ENCODE data around the gene IPO8. TPM values are rescaled to one million over a fixed set of nuclear protein-coding genes. Genes with fewer than 3 reads are reported as not detected.
A peak's percentile ranks its signal among the peaks of the same experiment; 100 is the strongest.

The IPO8 gene
- 10 to 100 TPM in 1 of 2 donors, 1 to 10 TPM in 1; 4.9 to 12.2 TPM for polyA plus RNA-seq

DNA sequence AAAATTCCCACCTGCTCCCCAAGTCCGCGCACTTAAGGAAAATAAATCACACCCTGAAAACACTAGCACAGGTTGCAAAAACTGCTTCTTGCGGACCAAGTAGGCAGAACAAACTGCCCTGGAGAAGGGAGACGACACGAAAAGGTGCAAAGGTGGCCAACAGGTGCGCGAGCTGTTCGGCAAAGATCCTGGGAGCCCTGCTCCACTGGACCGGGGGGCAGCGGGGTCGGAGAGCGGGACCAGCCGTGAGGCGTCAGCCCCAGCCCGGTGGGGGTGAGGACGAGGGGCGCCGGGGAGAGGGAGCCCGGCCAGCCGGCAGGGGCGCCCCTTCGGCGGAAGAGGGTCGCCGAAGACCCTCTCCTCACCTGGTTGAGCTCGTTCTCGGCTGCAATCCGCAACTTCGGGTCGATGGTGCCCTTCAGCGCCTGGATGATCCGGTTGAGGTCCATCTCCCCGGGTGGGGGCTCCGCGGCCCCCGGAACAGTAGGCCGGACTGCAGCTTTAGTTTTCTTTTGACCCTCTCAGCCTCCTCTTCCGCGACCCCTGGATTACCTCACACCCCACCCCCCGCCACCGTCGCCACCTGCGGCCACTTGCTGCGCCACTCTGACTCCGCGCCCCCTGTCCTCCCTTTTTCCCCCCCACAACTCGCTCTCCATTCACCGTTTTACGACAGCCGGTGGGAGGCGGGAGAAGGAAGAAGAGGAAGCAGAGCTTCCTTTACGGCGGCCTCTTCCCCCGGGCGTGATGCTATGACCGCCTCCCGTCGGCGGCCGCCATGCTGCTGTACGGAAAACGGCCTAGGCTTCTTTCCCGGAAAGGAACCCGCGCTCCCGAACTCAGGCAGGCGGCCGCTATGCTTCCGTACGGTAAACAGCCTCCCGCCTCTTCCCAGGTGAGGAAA lies at the start of gene IPO8:
Gene IPO8, minus strand, starts transcription at position 671 of the 904 bp plus-strand sequence. Its CDS starts 222 bp downstream, at position 449.
- WGBS, 2 donors = 0 to 1% methylated on average over 60 to 71 of the region's 71 CpGs
- no peaks in the 10 kb centered on the region for H3K27me3 ChIP-seq (ENCODE audit: control insufficient read depth in 1 of 2, insufficient read depth in 2 of 2, low read length in 2 of 2)
- H3K9me3 ChIP-seq (ENCODE audit: control insufficient read depth in 2 of 2, insufficient read depth in 1 of 2, low read depth in 1 of 2, low read length in 1 of 2) = no peaks in the 10 kb centered on the region
- peak within 1 kb of the TSS; percentile 70 to 84 for H3K27ac ChIP-seq (ENCODE audit: low read depth in 2 of 2, low read length in 1 of 2)
- no peaks in the 10 kb centered on the region for H3K36me3 ChIP-seq (ENCODE audit: control insufficient read depth in 2 of 2, insufficient read depth in 2 of 2, low read length in 1 of 2)
- no peaks in the 10 kb centered on the region for H3K4me1 ChIP-seq (ENCODE audit: control insufficient read depth in 2 of 2, insufficient read depth in 2 of 2, low read length in 1 of 2)
- H3K4me3 ChIP-seq (ENCODE audit: low read depth in 1 of 2, low read length in 2 of 2) = peak within 1 kb of the TSS; percentile 87 to 91

DNA sequence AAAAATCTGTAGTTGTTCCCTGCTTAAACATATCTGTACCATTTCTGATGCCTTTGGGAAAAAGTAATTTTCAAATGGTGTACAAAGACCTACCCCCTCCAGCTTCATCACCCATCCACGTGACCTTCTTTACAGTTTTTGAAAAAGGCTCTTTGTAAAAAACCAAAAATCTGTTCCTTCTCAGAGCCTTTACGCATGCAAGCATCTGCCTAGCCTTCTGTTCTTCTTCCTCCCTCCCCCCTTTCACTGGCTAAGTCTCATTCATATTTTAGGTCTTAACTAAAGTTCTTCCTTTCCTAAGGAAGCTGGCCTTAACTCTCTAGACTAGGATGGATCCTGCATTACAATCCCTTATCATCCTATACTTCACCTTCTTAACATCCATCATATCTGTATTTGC lies 48.7 kb upstream of the IPO8 start:
- no peak overlapping the region for H3K27ac ChIP-seq (ENCODE audit: low read depth in 2 of 2, low read length in 1 of 2)
- 95 to 97% methylated on average over 2 of the region's 2 CpGs for WGBS, 2 donors
- H3K4me3 ChIP-seq (ENCODE audit: low read depth in 1 of 2, low read length in 2 of 2) = no peak overlapping the region
- H3K27me3 ChIP-seq (ENCODE audit: control insufficient read depth in 1 of 2, insufficient read depth in 2 of 2, low read length in 2 of 2) = no peaks in the 10 kb centered on the region
- H3K36me3 ChIP-seq (ENCODE audit: control insufficient read depth in 2 of 2, insufficient read depth in 2 of 2, low read length in 1 of 2) = no peaks in the 10 kb centered on the region
- H3K9me3 ChIP-seq (ENCODE audit: control insufficient read depth in 2 of 2, insufficient read depth in 1 of 2, low read depth in 1 of 2, low read length in 1 of 2) = no peaks in the 10 kb centered on the region
- no peaks in the 10 kb centered on the region for H3K4me1 ChIP-seq (ENCODE audit: control insufficient read depth in 2 of 2, insufficient read depth in 2 of 2, low read length in 1 of 2)

DNA sequence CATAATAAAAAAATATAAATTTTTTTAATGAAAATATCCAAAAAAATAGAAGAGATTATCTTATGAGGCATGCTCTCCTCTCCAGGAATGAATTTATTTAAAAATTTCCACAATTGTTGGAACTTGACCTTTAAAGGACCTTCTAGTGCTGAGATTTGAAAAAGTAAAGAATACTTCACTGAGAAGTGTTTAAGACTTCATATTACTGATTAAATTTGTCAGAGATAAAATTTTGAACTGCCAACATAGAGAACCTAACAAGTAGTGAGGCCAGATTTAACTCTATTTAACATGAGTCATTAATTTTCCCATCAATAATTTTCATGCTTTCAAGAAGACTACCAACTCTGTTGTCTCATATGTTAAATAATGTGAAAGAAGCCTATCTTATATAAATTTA lies 44.6 kb upstream of the IPO8 start:
- Histone ChIP-seq H3K27ac (ENCODE audit: low read depth in 2 of 2, low read length in 1 of 2) (no peak overlapping the region), H3K9me3 (ENCODE audit: control insufficient read depth in 2 of 2, insufficient read depth in 1 of 2, low read depth in 1 of 2, low read length in 1 of 2) (no peaks in the 10 kb centered on the region), H3K4me3 (ENCODE audit: low read depth in 1 of 2, low read length in 2 of 2) (no peak overlapping the region), H3K4me1 (ENCODE audit: control insufficient read depth in 2 of 2, insufficient read depth in 2 of 2, low read length in 1 of 2) (no peaks in the 10 kb centered on the region), H3K36me3 (ENCODE audit: control insufficient read depth in 2 of 2, insufficient read depth in 2 of 2, low read length in 1 of 2) (no peaks in the 10 kb centered on the region), H3K27me3 (ENCODE audit: control insufficient read depth in 1 of 2, insufficient read depth in 2 of 2, low read length in 2 of 2) (no peaks in the 10 kb centered on the region)

DNA sequence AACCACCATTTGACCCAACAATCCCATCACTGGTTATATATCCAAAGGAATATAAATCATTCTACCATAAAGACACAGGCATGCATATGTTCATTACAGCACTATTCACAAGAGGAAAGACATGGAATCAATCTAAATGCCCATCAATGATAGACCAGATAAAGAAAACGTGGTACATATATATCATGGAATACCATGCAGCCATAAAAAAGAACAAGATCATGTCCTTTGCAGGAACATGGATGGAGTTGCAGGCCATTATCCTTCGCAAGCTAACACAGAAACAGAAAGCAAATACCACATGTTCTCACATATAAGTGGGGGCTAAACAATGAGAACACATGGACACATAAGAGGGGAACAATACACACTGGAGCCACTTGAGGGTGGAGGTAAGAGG lies 43.4 kb upstream of the IPO8 start:
- H3K4me1 ChIP-seq (ENCODE audit: control insufficient read depth in 2 of 2, insufficient read depth in 2 of 2, low read length in 1 of 2) = no peaks in the 10 kb centered on the region
- H3K27me3 ChIP-seq (ENCODE audit: control insufficient read depth in 1 of 2, insufficient read depth in 2 of 2, low read length in 2 of 2) = no peaks in the 10 kb centered on the region
- H3K9me3 ChIP-seq (ENCODE audit: control insufficient read depth in 2 of 2, insufficient read depth in 1 of 2, low read depth in 1 of 2, low read length in 1 of 2) = no peaks in the 10 kb centered on the region
- no peak overlapping the region for H3K4me3 ChIP-seq (ENCODE audit: low read depth in 1 of 2, low read length in 2 of 2)
- whole genome bisulfite sequencing, 2 donors = 93 to 94% methylated on average over 2 of the region's 2 CpGs
- H3K27ac ChIP-seq (ENCODE audit: low read depth in 2 of 2, low read length in 1 of 2) = no peak overlapping the region
- H3K36me3 ChIP-seq (ENCODE audit: control insufficient read depth in 2 of 2, insufficient read depth in 2 of 2, low read length in 1 of 2) = peaks cover 0 to 3% of the 10 kb centered on the region in 2 donors

DNA sequence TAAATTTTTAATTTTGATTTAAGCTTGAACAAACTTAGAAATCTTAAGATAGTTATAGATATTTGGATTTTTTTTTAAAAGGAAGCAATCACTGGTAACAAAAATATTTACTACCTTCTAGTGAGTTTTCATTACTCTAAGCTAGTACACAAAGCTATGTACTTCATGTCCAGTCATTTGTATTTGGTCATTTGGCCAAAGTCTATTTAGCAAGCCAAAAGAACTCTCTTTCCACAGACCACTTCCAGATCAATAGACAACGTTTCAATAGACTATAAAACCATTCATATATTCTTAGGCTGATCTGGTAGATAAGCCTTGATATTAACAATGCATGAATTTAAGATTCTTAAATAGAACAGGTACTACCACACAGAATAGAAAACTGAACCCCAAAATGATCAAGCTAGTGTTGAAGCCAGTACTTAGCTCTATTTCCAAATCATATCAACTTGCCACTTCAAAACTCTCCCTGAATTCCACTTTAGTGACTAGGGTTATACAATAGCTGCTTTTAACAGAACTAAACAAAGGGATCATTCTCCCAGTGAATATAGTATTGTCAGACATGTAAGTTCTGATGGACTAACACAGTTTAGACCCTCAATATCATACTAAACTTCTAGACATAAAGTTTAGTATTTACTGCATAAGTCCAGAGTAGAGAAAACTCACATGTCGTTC lies 37.4 kb upstream of the IPO8 start:
- Histone ChIP-seq H3K9me3 (ENCODE audit: control insufficient read depth in 2 of 2, insufficient read depth in 1 of 2, low read depth in 1 of 2, low read length in 1 of 2) (no peaks in the 10 kb centered on the region), H3K36me3 (ENCODE audit: control insufficient read depth in 2 of 2, insufficient read depth in 2 of 2, low read length in 1 of 2) (peaks cover 3 to 5% of the 10 kb centered on the region in 2 donors), H3K4me3 (ENCODE audit: low read depth in 1 of 2, low read length in 2 of 2) (no peak overlapping the region), H3K4me1 (ENCODE audit: control insufficient read depth in 2 of 2, insufficient read depth in 2 of 2, low read length in 1 of 2) (no peaks in the 10 kb centered on the region), H3K27ac (ENCODE audit: low read depth in 2 of 2, low read length in 1 of 2) (no peak overlapping the region), H3K27me3 (ENCODE audit: control insufficient read depth in 1 of 2, insufficient read depth in 2 of 2, low read length in 2 of 2) (no peaks in the 10 kb centered on the region)
- 76 to 91% methylated on average over 2 of the region's 2 CpGs for WGBS, 2 donors

DNA sequence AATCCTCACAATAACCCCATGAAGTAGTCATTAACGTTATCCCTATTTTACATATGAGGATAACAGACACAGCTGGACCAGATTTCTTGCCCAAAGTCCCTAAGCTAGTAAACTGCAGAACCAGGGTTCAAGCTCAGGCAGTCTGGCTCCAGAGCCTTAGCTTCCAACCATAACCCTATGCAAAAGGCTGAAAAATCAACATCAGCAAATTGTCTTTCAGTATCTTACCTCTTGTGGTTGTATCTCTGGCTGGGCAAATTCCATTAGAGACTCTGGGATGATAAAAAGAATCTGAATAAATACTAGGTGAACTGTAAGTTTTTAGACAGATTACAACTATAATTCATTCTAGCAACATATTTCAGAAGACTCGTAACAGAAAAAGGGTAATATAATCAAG lies 34.3 kb upstream of the IPO8 start:
- no peaks in the 10 kb centered on the region for H3K9me3 ChIP-seq (ENCODE audit: control insufficient read depth in 2 of 2, insufficient read depth in 1 of 2, low read depth in 1 of 2, low read length in 1 of 2)
- H3K36me3 ChIP-seq (ENCODE audit: control insufficient read depth in 2 of 2, insufficient read depth in 2 of 2, low read length in 1 of 2) = peaks cover 3 to 5% of the 10 kb centered on the region in 2 donors
- no peak overlapping the region for H3K4me3 ChIP-seq (ENCODE audit: low read depth in 1 of 2, low read length in 2 of 2)
- no peaks in the 10 kb centered on the region for H3K27me3 ChIP-seq (ENCODE audit: control insufficient read depth in 1 of 2, insufficient read depth in 2 of 2, low read length in 2 of 2)
- no peaks in the 10 kb centered on the region for H3K4me1 ChIP-seq (ENCODE audit: control insufficient read depth in 2 of 2, insufficient read depth in 2 of 2, low read length in 1 of 2)
- WGBS, 2 donors = 85 to 93% methylated on average over 2 of the region's 2 CpGs
- H3K27ac ChIP-seq (ENCODE audit: low read depth in 2 of 2, low read length in 1 of 2) = no peak overlapping the region

DNA sequence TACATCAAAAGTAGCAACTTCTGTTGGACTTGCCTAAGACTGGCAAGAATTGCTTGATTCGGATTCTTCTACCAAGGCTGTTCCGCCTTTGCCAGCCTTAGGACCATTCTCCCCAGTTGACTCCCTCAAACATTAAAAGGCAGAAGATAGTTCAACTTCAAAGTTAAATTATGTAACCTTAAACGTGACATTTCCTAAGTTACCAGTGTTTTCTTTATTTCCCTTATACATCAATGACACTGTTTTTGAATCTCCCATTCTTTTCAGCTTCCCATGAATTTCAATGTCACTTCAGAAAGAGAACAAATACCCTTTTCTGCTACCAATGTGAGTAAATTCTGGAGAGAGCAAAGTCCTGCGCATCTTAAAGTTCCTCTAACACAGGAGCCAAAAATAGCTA lies 33.9 kb upstream of the IPO8 start:
- no peak overlapping the region for H3K27ac ChIP-seq (ENCODE audit: low read depth in 2 of 2, low read length in 1 of 2)
- no peaks in the 10 kb centered on the region for H3K9me3 ChIP-seq (ENCODE audit: control insufficient read depth in 2 of 2, insufficient read depth in 1 of 2, low read depth in 1 of 2, low read length in 1 of 2)
- no peaks in the 10 kb centered on the region for H3K27me3 ChIP-seq (ENCODE audit: control insufficient read depth in 1 of 2, insufficient read depth in 2 of 2, low read length in 2 of 2)
- H3K4me3 ChIP-seq (ENCODE audit: low read depth in 1 of 2, low read length in 2 of 2) = no peak overlapping the region
- peaks cover 0 to 5% of the 10 kb centered on the region in 2 donors for H3K36me3 ChIP-seq (ENCODE audit: control insufficient read depth in 2 of 2, insufficient read depth in 2 of 2, low read length in 1 of 2)
- no peaks in the 10 kb centered on the region for H3K4me1 ChIP-seq (ENCODE audit: control insufficient read depth in 2 of 2, insufficient read depth in 2 of 2, low read length in 1 of 2)
- 92 to 95% methylated on average over 4 of the region's 4 CpGs for WGBS, 2 donors

DNA sequence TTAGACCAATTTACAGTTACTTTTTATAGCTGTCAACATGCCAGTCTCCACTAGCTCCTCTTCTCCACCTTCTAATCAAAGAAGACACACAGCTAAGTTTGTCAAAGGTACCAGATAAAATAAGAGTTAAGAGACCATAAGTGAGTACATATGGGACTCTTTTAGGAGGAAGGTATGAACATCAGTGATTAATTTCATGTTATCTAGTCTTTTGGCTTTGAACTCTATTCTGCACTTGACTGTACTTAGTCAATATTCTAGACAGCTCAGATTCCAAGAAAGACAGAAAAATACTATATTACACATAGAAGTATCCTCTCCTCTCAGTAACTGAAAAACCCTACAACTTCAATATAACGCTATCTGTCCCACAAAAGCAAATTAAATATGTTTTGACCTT lies 31.0 kb upstream of the IPO8 start:
- Histone ChIP-seq H3K27me3 (ENCODE audit: control insufficient read depth in 1 of 2, insufficient read depth in 2 of 2, low read length in 2 of 2) (no peaks in the 10 kb centered on the region), H3K9me3 (ENCODE audit: control insufficient read depth in 2 of 2, insufficient read depth in 1 of 2, low read depth in 1 of 2, low read length in 1 of 2) (no peaks in the 10 kb centered on the region), H3K4me1 (ENCODE audit: control insufficient read depth in 2 of 2, insufficient read depth in 2 of 2, low read length in 1 of 2) (no peaks in the 10 kb centered on the region), H3K4me3 (ENCODE audit: low read depth in 1 of 2, low read length in 2 of 2) (no peak overlapping the region), H3K36me3 (ENCODE audit: control insufficient read depth in 2 of 2, insufficient read depth in 2 of 2, low read length in 1 of 2) (peaks cover 0 to 5% of the 10 kb centered on the region in 2 donors), H3K27ac (ENCODE audit: low read depth in 2 of 2, low read length in 1 of 2) (no peak overlapping the region)
- 96 to 100% methylated on average over 1 of the region's 1 CpG for WGBS, 2 donors

DNA sequence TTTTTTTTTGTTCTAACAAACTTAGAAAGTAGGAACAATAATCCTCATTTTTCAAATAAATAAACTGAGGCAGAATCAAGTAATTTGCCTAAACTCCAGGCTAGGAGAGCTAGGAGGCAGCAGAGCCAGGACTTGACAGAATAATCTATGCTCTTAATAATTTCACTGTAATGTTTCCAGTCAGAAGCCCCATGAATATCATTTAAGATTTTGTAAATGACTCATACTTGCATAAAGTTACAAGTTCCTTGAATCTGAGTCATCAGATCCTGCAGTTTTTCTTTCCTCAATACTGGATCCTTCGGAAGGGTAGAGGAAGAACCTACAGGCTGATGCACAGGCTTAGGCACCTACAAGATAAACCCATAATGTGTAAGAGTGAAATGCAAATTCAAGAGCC lies 30.1 kb upstream of the IPO8 start:
- Histone ChIP-seq H3K9me3 (ENCODE audit: control insufficient read depth in 2 of 2, insufficient read depth in 1 of 2, low read depth in 1 of 2, low read length in 1 of 2) (no peaks in the 10 kb centered on the region), H3K4me3 (ENCODE audit: low read depth in 1 of 2, low read length in 2 of 2) (no peak overlapping the region), H3K36me3 (ENCODE audit: control insufficient read depth in 2 of 2, insufficient read depth in 2 of 2, low read length in 1 of 2) (peaks cover 0 to 5% of the 10 kb centered on the region in 2 donors), H3K27me3 (ENCODE audit: control insufficient read depth in 1 of 2, insufficient read depth in 2 of 2, low read length in 2 of 2) (no peaks in the 10 kb centered on the region), H3K4me1 (ENCODE audit: control insufficient read depth in 2 of 2, insufficient read depth in 2 of 2, low read length in 1 of 2) (no peaks in the 10 kb centered on the region), H3K27ac (ENCODE audit: low read depth in 2 of 2, low read length in 1 of 2) (no peak overlapping the region)
- 44 to 53% methylated on average over 1 of the region's 1 CpG for WGBS, 2 donors

All from esophagus (tissue), 2 donors.